DMS 273 treated with DMSO at 0.1 percent for 48 hours (cell line): Measurements from ENCODE around the gene DCTN2.
"Not testable (repeated sequence)": the region's sequence is repeated elsewhere in the genome, so short reads cannot be mapped to it uniquely, and the experiment has no call there.

Experiments
- DNase-seq: peaks from one replicate; lab custom pipeline; 2025; lab: John Stamatoyannopoulos, UW

The DCTN2 gene

GRCh38 chr12:57576613-57577160 lies 29.7 kb upstream of the DCTN2 start:
- DNase-seq, result no peak

GRCh38 chr12:57575771-57576612 lies 29.0 kb upstream of the DCTN2 start:
- DNase-seq, result no peak

- no peak for DNase-seq
These were observed 27.8 kb upstream of the DCTN2 start for GRCh38 chr12:57574795-57575194.

- DNase-seq, result no peak
These were observed 25.2 kb upstream of the DCTN2 start for GRCh38 chr12:57571926-57572762.

- DNase-seq, result not testable (repeated sequence)
These were observed 23.4 kb upstream of the DCTN2 start for GRCh38 chr12:57570438-57570837.

GRCh38 chr12:57569858-57570257 lies 22.9 kb upstream of the DCTN2 start:
- DNase-seq, result no peak

GRCh38 chr12:57568838-57569237 lies 21.8 kb upstream of the DCTN2 start:
- no peak for DNase-seq

- DNase-seq, result no peak
These were observed 17.3 kb upstream of the DCTN2 start for GRCh38 chr12:57564178-57564740.

GRCh38 chr12:57563358-57563757 lies 16.4 kb upstream of the DCTN2 start:
- no peak for DNase-seq

- not testable (repeated sequence) for DNase-seq
These were observed 14.1 kb upstream of the DCTN2 start for GRCh38 chr12:57561117-57561516.

- no peak for DNase-seq
These were observed 13.5 kb upstream of the DCTN2 start for GRCh38 chr12:57560516-57560915.

- DNase-seq, result no peak
These were observed 11.9 kb upstream of the DCTN2 start for GRCh38 chr12:57558864-57559263.

- DNase-seq, result no peak
These were observed 7.9 kb upstream of the DCTN2 start for GRCh38 chr12:57554897-57555296.

GRCh38 chr12:57554453-57554852 lies 7.5 kb upstream of the DCTN2 start:
- DNase-seq, result no peak

- DNase-seq, result no peak
These were observed 6.6 kb upstream of the DCTN2 start for GRCh38 chr12:57553343-57554202.

- no peak for DNase-seq
These were observed 5.9 kb upstream of the DCTN2 start for GRCh38 chr12:57552835-57553313.

GRCh38 chr12:57552306-57552651 lies 5.3 kb upstream of the DCTN2 start:
- no peak for DNase-seq

- no peak for DNase-seq
These were observed 4.8 kb upstream of the DCTN2 start for GRCh38 chr12:57551637-57552305.

- DNase-seq, result no peak
These were observed 3.9 kb upstream of the DCTN2 start for GRCh38 chr12:57550641-57551549.
